Stimulated activated naive CD8-positive, alpha-beta T cell treated with anti-CD3 and anti-CD28 coated beads, Interleukin-15, amount 100 ng/mL, for 72 hours (primary cell): ENCODE measurements around the gene SYPL1.
A peak's percentile ranks its signal among the peaks of the same experiment; 100 is the strongest.

Source experiments
- ATAC-seq: fragments of 150-1000 bp; cut with Tn5 transposase; 2 replicates; pipeline ENCODE4 v1.10.0; 2021; ENCODE audit warnings: mild to moderate bottlenecking, moderate library complexity
- DNase-seq, 2 donors: peaks; one replicate each; pipeline ENCODE4 v3.0.0; 2021 to 2022
- H3K27ac Mint-ChIP-seq, 2 donors: one replicate each; pipeline ENCODE4 v1.8.0; 2022; ENCODE audit warnings: mild to moderate bottlenecking in 2 of 2, mixed read lengths in 2 of 2, moderate library complexity in 2 of 2
- H3K27me3 Mint-ChIP-seq: one replicate; pipeline ENCODE4 v1.8.0; 2022; ENCODE audit warnings: mixed read lengths
- H3K4me1 Mint-ChIP-seq: one replicate; pipeline ENCODE4 v1.8.0; 2022; ENCODE audit warnings: mild to moderate bottlenecking, mixed read lengths
- H3K4me3 Mint-ChIP-seq, 2 donors: one replicate each; pipeline ENCODE4 v1.8.0; 2022; ENCODE audit warnings: mild to moderate bottlenecking in 2 of 2, mixed read lengths in 2 of 2, moderate library complexity in 1 of 2
- H3K9me3 Mint-ChIP-seq, 2 donors: one replicate each; pipeline ENCODE4 v1.8.0; 2022; ENCODE audit warnings: mixed read lengths in 2 of 2

SYPL1 gene

GRCh38 chr7:106110238-106110560, 1.9 kb downstream of the SYPL1 start:
- no peak overlapping the region for H3K27ac Mint-ChIP-seq
- H3K4me1 Mint-ChIP-seq, result peaks cover 62% of the 10 kb centered on the region
- DNase-seq (no peak), ATAC-seq (no peak)
- no peaks in the 10 kb centered on the region for H3K27me3 Mint-ChIP-seq
- peak overlapping the region; percentile 50 to 63 for H3K4me3 Mint-ChIP-seq
- no peaks in the 10 kb centered on the region for H3K9me3 Mint-ChIP-seq

GRCh38 chr7:106109521-106110237, 2.4 kb downstream of the SYPL1 start:
- Mint-ChIP-seq H3K27ac (no peak overlapping the region), H3K4me1 (peaks cover 62% of the 10 kb centered on the region), H3K27me3 (no peaks in the 10 kb centered on the region), H3K9me3 (no peaks in the 10 kb centered on the region), H3K4me3 (peak overlapping the region; percentile 63 to 69)
- no peak for ATAC-seq
- no peak for DNase-seq

- Mint-ChIP-seq H3K27me3 (no peaks in the 10 kb centered on the region), H3K4me1 (peaks cover 56% of the 10 kb centered on the region), H3K27ac (no peak overlapping the region), H3K9me3 (no peaks in the 10 kb centered on the region), H3K4me3 (peak overlapping the region; percentile 9 to 69)
- DNase-seq (no peak), ATAC-seq (no peak)
Observed at GRCh38 chr7:106108991-106109390, 3.1 kb downstream of the SYPL1 start.

- H3K27me3 Mint-ChIP-seq, result no peaks in the 10 kb centered on the region
- DNase-seq, result no peak
- H3K4me3 Mint-ChIP-seq, result no peak overlapping the region
- H3K9me3 Mint-ChIP-seq, result no peaks in the 10 kb centered on the region
- no peak for ATAC-seq
- peaks cover 79% of the 10 kb centered on the region for H3K4me1 Mint-ChIP-seq
- peak overlapping the region in 1 of 2 donors; percentile 73 for H3K27ac Mint-ChIP-seq
Observed at GRCh38 chr7:106104721-106105260, 7.3 kb downstream of the SYPL1 start.

GRCh38 chr7:106102387-106102966, 9.6 kb downstream of the SYPL1 start:
- no peaks in the 10 kb centered on the region for H3K27me3 Mint-ChIP-seq
- DNase-seq (no peak), ATAC-seq (no peak)
- peaks cover 74% of the 10 kb centered on the region for H3K4me1 Mint-ChIP-seq
- H3K4me3 Mint-ChIP-seq, result no peak overlapping the region
- no peaks in the 10 kb centered on the region for H3K9me3 Mint-ChIP-seq
- H3K27ac Mint-ChIP-seq, result peak overlapping the region in 1 of 2 donors; percentile 79

GRCh38 chr7:106101726-106102125, 10.4 kb downstream of the SYPL1 start:
- no peak for ATAC-seq
- Mint-ChIP-seq H3K27me3 (no peaks in the 10 kb centered on the region), H3K9me3 (no peaks in the 10 kb centered on the region), H3K27ac (no peak overlapping the region), H3K4me3 (no peak overlapping the region), H3K4me1 (peaks cover 74% of the 10 kb centered on the region)
- DNase-seq, result no peak

GRCh38 chr7:106100863-106101629, 11.1 kb downstream of the SYPL1 start:
- DNase-seq, result no peak
- no peak for ATAC-seq
- Mint-ChIP-seq H3K9me3 (no peaks in the 10 kb centered on the region), H3K27ac (no peak overlapping the region), H3K4me1 (peaks cover 68% of the 10 kb centered on the region), H3K4me3 (no peak overlapping the region), H3K27me3 (no peaks in the 10 kb centered on the region)

- Mint-ChIP-seq H3K9me3 (no peaks in the 10 kb centered on the region), H3K27me3 (no peaks in the 10 kb centered on the region), H3K4me3 (no peak overlapping the region), H3K27ac (no peak overlapping the region), H3K4me1 (peaks cover 55% of the 10 kb centered on the region)
- no peak for DNase-seq
- no peak for ATAC-seq
Observed at GRCh38 chr7:106099539-106099938, 12.6 kb downstream of the SYPL1 start.

- Mint-ChIP-seq H3K27ac (no peak overlapping the region), H3K9me3 (no peaks in the 10 kb centered on the region), H3K4me1 (peaks cover 53% of the 10 kb centered on the region), H3K27me3 (no peaks in the 10 kb centered on the region), H3K4me3 (peak overlapping the region; percentile 30 to 47)
- ATAC-seq (no peak), DNase-seq (no peak)
Observed at GRCh38 chr7:106098889-106099288, 13.2 kb downstream of the SYPL1 start.

GRCh38 chr7:106095634-106096033, 16.5 kb downstream of the SYPL1 start:
- no peak for DNase-seq
- no peak for ATAC-seq
- H3K27me3 Mint-ChIP-seq, result no peaks in the 10 kb centered on the region
- H3K4me3 Mint-ChIP-seq, result no peak overlapping the region
- H3K4me1 Mint-ChIP-seq, result peaks cover 20% of the 10 kb centered on the region
- H3K27ac Mint-ChIP-seq, result no peak overlapping the region
- no peaks in the 10 kb centered on the region for H3K9me3 Mint-ChIP-seq

- no peak overlapping the region for H3K27ac Mint-ChIP-seq
- H3K9me3 Mint-ChIP-seq, result no peaks in the 10 kb centered on the region
- H3K4me3 Mint-ChIP-seq, result no peak overlapping the region
- ATAC-seq (no peak), DNase-seq (no peak)
- no peaks in the 10 kb centered on the region for H3K27me3 Mint-ChIP-seq
- H3K4me1 Mint-ChIP-seq, result peaks cover 17% of the 10 kb centered on the region
Observed at GRCh38 chr7:106094780-106095179, 17.3 kb downstream of the SYPL1 start.

GRCh38 chr7:106092204-106092603, 19.9 kb downstream of the SYPL1 start:
- H3K4me1 Mint-ChIP-seq, result peaks cover 13% of the 10 kb centered on the region
- DNase-seq (no peak), ATAC-seq (no peak)
- H3K9me3 Mint-ChIP-seq, result no peaks in the 10 kb centered on the region
- H3K27me3 Mint-ChIP-seq, result no peaks in the 10 kb centered on the region
- H3K27ac Mint-ChIP-seq, result no peak overlapping the region
- no peak overlapping the region for H3K4me3 Mint-ChIP-seq

GRCh38 chr7:106089647-106090046, 22.5 kb downstream of the SYPL1 start:
- Mint-ChIP-seq H3K4me1 (peaks cover 28% of the 10 kb centered on the region), H3K9me3 (no peaks in the 10 kb centered on the region), H3K27ac (no peak overlapping the region), H3K4me3 (no peak overlapping the region), H3K27me3 (no peaks in the 10 kb centered on the region)
- ATAC-seq (no peak), DNase-seq (no peak)

- Mint-ChIP-seq H3K9me3 (no peaks in the 10 kb centered on the region), H3K4me3 (no peak overlapping the region), H3K27me3 (no peaks in the 10 kb centered on the region), H3K27ac (no peak overlapping the region), H3K4me1 (peaks cover 42% of the 10 kb centered on the region)
- DNase-seq, result no peak
- no peak for ATAC-seq
Observed at GRCh38 chr7:106088014-106088413, 24.1 kb downstream of the SYPL1 start.

GRCh38 chr7:106086062-106086461, 26.1 kb downstream of the SYPL1 start:
- Mint-ChIP-seq H3K27me3 (no peaks in the 10 kb centered on the region), H3K4me1 (peaks cover 42% of the 10 kb centered on the region), H3K4me3 (no peak overlapping the region), H3K27ac (no peak overlapping the region), H3K9me3 (no peaks in the 10 kb centered on the region)
- DNase-seq (no peak), ATAC-seq (peak; percentile 62)

- H3K9me3 Mint-ChIP-seq, result no peaks in the 10 kb centered on the region
- ATAC-seq (no peak), DNase-seq (no peak)
- no peak overlapping the region for H3K27ac Mint-ChIP-seq
- no peaks in the 10 kb centered on the region for H3K27me3 Mint-ChIP-seq
- H3K4me1 Mint-ChIP-seq, result peaks cover 48% of the 10 kb centered on the region
- H3K4me3 Mint-ChIP-seq, result no peak overlapping the region
Observed at GRCh38 chr7:106085015-106085414, 27.1 kb downstream of the SYPL1 start.
